PC-3 (cell line): ENCODE results near the gene CACNG8. TPM values are rescaled to one million over a fixed set of nuclear protein-coding genes. Genes with fewer than 3 reads are reported as not detected.

Experiments used
- ATAC-seq: fragments of 200-7000 bp; cut with Tn5 transposase; 2 replicates; pipeline ENCODE4 v1.9.1; 2020; ENCODE audit warnings: mild to moderate bottlenecking, moderate library complexity
- BruUV-seq: library from RNA; stranded (reverse); fragments of 400-500 nt; replicated peaks from 2 replicates; lab custom pipeline; 2021; lab: Mats Ljungman, UMichigan
- CTCF ChIA-PET: fragments of 300-600 bp; sonication (Branson Sonifier 250); formaldehyde crosslinking; loops from one replicate; lab custom pipeline; 2022; ENCODE audit warnings: antibody characterized with exemption; lab: Charles Lee
- POLR2A ChIA-PET: fragments of 300-600 bp; sonication (Branson Sonifier 250); formaldehyde crosslinking; loops from one replicate; lab custom pipeline; 2022; ENCODE audit warnings: antibody characterized with exemption; ENCODE audit not compliant: unreplicated experiment; lab: Charles Lee
- DNase-seq: peaks from one replicate; pipeline ENCODE4 v3.0.0-alpha.2; 2015
- H2AFZ ChIP-seq: fragments of 300-600 bp; sonication (generic); 2 replicates; pipeline ENCODE4 v1.6.0; 2016; ENCODE audit warnings: antibody characterized with exemption, low read length
- H3F3A ChIP-seq: fragments of 300-600 bp; sonication (generic); one replicate; pipeline ENCODE4 v1.6.0; 2017; ENCODE audit warnings: antibody characterized with exemption, low read length, control low read depth, mild to moderate bottlenecking; ENCODE audit not compliant: unreplicated experiment
- H3K27ac ChIP-seq: fragments of 300-600 bp; sonication (generic); 2 replicates; pipeline ENCODE4 v1.5.1; 2016; ENCODE audit warnings: mild to moderate bottlenecking, low read length
- H3K27me3 ChIP-seq: fragments of 300-600 bp; sonication (generic); 2 replicates; pipeline ENCODE4 v1.6.1; 2016; ENCODE audit warnings: low read length, mixed read lengths
- H3K36me3 ChIP-seq: fragments of 300-600 bp; sonication (generic); 2 replicates; pipeline ENCODE4 v1.6.1; 2016; ENCODE audit warnings: low read depth, mixed run types, low read length, mixed read lengths
- H3K4me1 ChIP-seq: fragments of 300-600 bp; sonication (generic); 2 replicates; pipeline ENCODE4 v1.5.1; 2016; ENCODE audit warnings: low read length; ENCODE audit not compliant: insufficient read depth
- H3K4me2 ChIP-seq: fragments of 300-600 bp; sonication (generic); 2 replicates; pipeline ENCODE4 v1.6.0; 2016; ENCODE audit warnings: low read length
- H3K4me3 ChIP-seq: fragments of 300-600 bp; sonication (generic); 2 replicates; pipeline ENCODE4 v1.5.1; 2016; ENCODE audit warnings: mild to moderate bottlenecking, low read length, mixed read lengths
- H3K79me2 ChIP-seq: fragments of 300-600 bp; sonication (generic); 2 replicates; pipeline ENCODE4 v1.6.1; 2017; ENCODE audit warnings: low read length, mixed read lengths
- H3K9ac ChIP-seq: fragments of 300-600 bp; sonication (generic); 2 replicates; pipeline ENCODE4 v1.6.0; 2016; ENCODE audit warnings: mild to moderate bottlenecking, low read length
- H3K9me2 ChIP-seq: fragments of 300-600 bp; sonication (generic); replicated peaks from 2 replicates; pipeline ENCODE4 v1.6.1; 2016; ENCODE audit warnings: mixed run types, low read length, mixed read lengths
- H3K9me3 ChIP-seq: fragments of 300-600 bp; sonication (generic); 2 replicates; pipeline ENCODE4 v1.6.1; 2016; ENCODE audit warnings: low read length, mixed read lengths
- H4K20me1 ChIP-seq: fragments of 300-600 bp; sonication (generic); 2 replicates; pipeline ENCODE4 v1.6.1; 2016; ENCODE audit warnings: low read length, mixed read lengths
- EZH2 ChIP-seq: fragments of 300-600 bp; sonication (generic); IDR thresholded peaks from one replicate; pipeline ENCODE4 v1.6.1; 2017; ENCODE audit warnings: antibody characterized with exemption, mild to moderate bottlenecking, low read length; ENCODE audit not compliant: unreplicated experiment
- EZH2phosphoT487 ChIP-seq: fragments of 300-600 bp; sonication (generic); IDR thresholded peaks from 2 replicates; pipeline ENCODE4 v1.6.1; 2018; ENCODE audit warnings: mild to moderate bottlenecking, antibody characterized with exemption, low read length, borderline replicate concordance
- intact Hi-C: fragments of 100-400 bp; cut with micrococcal nuclease; formaldehyde crosslinking; loops from 2 replicates; pipeline ENCODE4 v1.9.0; 2023
- total RNA-seq: library from RNA; depleted of rRNA; stranded (reverse); fragments of >200 nt; gene quantifications from 2 replicates; pipeline ENCODE4 v1.2.3, GENCODE V29; 2014
- TF ChIP-seq, protein P1 (sequence below): fragments of 300-600 bp; sonication (generic); conservative IDR thresholded peaks from 2 replicates; pipeline ENCODE4 v1.5.1; 2017; ENCODE audit warnings: antibody characterized with exemption, low read depth, mild to moderate bottlenecking, low read length

CACNG8 gene
- total RNA-seq, 1 experiment from 2014 or later, result 0.15 TPM

DNA sequence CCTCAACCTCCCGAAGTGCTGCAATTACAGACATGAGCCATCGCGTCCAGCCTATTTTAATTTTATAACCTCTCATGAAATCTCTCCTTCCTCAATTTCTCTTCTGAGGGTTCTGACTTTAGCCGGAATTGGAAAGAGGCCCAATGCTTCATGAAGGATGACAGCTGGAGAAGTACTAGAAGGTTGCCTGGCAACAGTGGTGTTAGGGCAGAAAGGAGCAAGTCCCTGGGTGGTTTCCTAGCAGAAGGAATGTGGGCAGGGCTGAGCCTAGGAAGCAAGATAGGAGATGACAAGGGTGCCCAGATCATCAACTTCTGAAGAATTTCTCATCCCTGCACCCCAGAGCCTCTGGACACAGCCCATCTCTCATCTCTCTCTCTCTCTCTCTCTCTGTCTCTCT lies 54.5 kb downstream of the CACNG8 start:
- Histone ChIP-seq H4K20me1 (no peaks in the 10 kb centered on the region), H3K79me2 (no peaks in the 10 kb centered on the region), H3K9ac (no peak overlapping the region), H2AFZ (no peak overlapping the region), H3K4me1 (peaks cover 18% of the 10 kb centered on the region), H3K9me3 (no peaks in the 10 kb centered on the region), H3K36me3 (no peaks in the 10 kb centered on the region), H3F3A (no peaks in the 10 kb centered on the region), H3K4me3 (no peak overlapping the region), H3K27me3 (no peaks in the 10 kb centered on the region), H3K4me2 (no peak overlapping the region), H3K9me2 (no peaks in the 10 kb centered on the region), H3K27ac (no peak overlapping the region)
- BruUV-seq, result no TSS peak
- intact Hi-C loops, result no loop called here
- POLR2A ChIA-PET, result interaction anchor here (0.7 kb wide), 1 partner anchor 44 kb away, joined by 3 read pairs; no protein-coding TSS in a partner anchor
- no peak for TF ChIP-seq EZH2phosphoT487
- TF ChIP-seq, protein P1, sequence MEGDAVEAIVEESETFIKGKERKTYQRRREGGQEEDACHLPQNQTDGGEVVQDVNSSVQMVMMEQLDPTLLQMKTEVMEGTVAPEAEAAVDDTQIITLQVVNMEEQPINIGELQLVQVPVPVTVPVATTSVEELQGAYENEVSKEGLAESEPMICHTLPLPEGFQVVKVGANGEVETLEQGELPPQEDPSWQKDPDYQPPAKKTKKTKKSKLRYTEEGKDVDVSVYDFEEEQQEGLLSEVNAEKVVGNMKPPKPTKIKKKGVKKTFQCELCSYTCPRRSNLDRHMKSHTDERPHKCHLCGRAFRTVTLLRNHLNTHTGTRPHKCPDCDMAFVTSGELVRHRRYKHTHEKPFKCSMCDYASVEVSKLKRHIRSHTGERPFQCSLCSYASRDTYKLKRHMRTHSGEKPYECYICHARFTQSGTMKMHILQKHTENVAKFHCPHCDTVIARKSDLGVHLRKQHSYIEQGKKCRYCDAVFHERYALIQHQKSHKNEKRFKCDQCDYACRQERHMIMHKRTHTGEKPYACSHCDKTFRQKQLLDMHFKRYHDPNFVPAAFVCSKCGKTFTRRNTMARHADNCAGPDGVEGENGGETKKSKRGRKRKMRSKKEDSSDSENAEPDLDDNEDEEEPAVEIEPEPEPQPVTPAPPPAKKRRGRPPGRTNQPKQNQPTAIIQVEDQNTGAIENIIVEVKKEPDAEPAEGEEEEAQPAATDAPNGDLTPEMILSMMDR, result no peak
- DNase-seq, result peak; percentile 53
- ATAC-seq, result no peak
- CTCF ChIA-PET, result no interaction called here

DNA sequence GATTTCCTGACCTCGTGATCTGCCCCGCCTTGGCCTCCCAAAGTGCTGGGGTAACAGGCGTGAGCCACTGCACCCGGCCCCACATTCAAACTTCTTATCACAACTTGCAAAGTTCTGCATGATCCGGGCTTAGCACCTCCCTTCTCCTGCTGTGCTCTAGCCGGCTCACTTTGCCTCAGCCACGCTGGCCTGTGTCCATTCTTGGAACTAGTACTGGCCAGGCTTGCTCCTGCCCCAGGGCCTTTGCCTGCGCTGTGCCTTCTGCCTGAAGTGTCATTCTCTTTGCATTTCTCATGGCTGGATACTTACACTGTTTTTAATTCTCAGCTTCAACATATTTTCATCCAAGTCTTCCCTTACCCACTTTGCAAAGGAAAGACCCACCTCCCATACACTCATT lies 58.6 kb downstream of the CACNG8 start:
- TF ChIP-seq EZH2phosphoT487 (no peak), EZH2 (no peak)
- TF ChIP-seq, protein P1, result no peak

GRCh38 chr19:54021932-54022331 lies 59.2 kb downstream of the CACNG8 start:
- intact Hi-C loops, result loop anchor here (5.0 kb wide), 1 partner anchor 115 kb away; the partner anchor contains the start of gene CACNG7
- H3K79me2 ChIP-seq, result no peaks in the 10 kb centered on the region
- H3K4me2 ChIP-seq, result no peak overlapping the region
- no peaks in the 10 kb centered on the region for H4K20me1 ChIP-seq
- DNase-seq (no peak), ATAC-seq (no peak)
- H3K9me3 ChIP-seq, result no peaks in the 10 kb centered on the region
- H3K36me3 ChIP-seq, result no peaks in the 10 kb centered on the region
- no peaks in the 10 kb centered on the region for H3F3A ChIP-seq
- no peak overlapping the region for H2AFZ ChIP-seq
- no peak overlapping the region for H3K9ac ChIP-seq
- H3K4me3 ChIP-seq, result no peak overlapping the region
- H3K9me2 ChIP-seq, result no peaks in the 10 kb centered on the region
- no peak overlapping the region; the same call in 1 of the 2 replicates for H3K27ac ChIP-seq
- no peaks in the 10 kb centered on the region for H3K27me3 ChIP-seq
- no TSS peak for BruUV-seq
- ChIA-PET CTCF (no interaction called here), POLR2A (no interaction called here)
- TF ChIP-seq EZH2phosphoT487, result no peak
- no peak for TF ChIP-seq EZH2
- TF ChIP-seq, protein P1, result no peak
- H3K4me1 ChIP-seq, result peaks cover 42% of the 10 kb centered on the region

More for the DNA sequence above, 58.6 kb downstream of the CACNG8 start:
- Histone ChIP-seq H4K20me1 (no peaks in the 10 kb centered on the region), H3K27ac (no peak overlapping the region), H3K36me3 (no peaks in the 10 kb centered on the region), H3K27me3 (no peaks in the 10 kb centered on the region), H3K9ac (no peak overlapping the region), H3K9me2 (no peaks in the 10 kb centered on the region), H3K4me3 (no peak overlapping the region), H3K9me3 (no peaks in the 10 kb centered on the region), H2AFZ (no peak overlapping the region), H3F3A (no peaks in the 10 kb centered on the region), H3K4me2 (no peak overlapping the region), H3K4me1 (peaks cover 42% of the 10 kb centered on the region), H3K79me2 (no peaks in the 10 kb centered on the region)
- DNase-seq (no peak), ATAC-seq (no peak)
- ChIA-PET POLR2A (no interaction called here), CTCF (no interaction called here)
- no TSS peak for BruUV-seq
- intact Hi-C loops, result loop anchor here (5.0 kb wide), 1 partner anchor 114 kb away; the partner anchor contains the start of gene CACNG7
